ENCODE data around the gene ZEB2.

GRCh38 chr2:144535300-144535699, 15.4 kb upstream of the ZEB2 start:
- TF ChIP-seq CTCF (IDR thresholded peaks at IDR 0.05; ENCODE audit: insufficient read depth, low read length, poor library complexity, severe bottlenecking) (no peak), EZH2phosphoT487 (conservative IDR thresholded peaks at IDR 0.05; ENCODE audit: low read length) (no peak)

All from SU-DHL-6 (cell line).